GM19397 (cell line): ENCODE results near the gene AIFM2.

ENCODE experiments used
- ATAC-seq: cut with Tn5 transposase; IDR thresholded peaks from one replicate; pipeline ENCODE4 v1.9.1; 2021; ENCODE audit warnings: mild to moderate bottlenecking, moderate library complexity; ENCODE audit not compliant: unreplicated experiment

Gene AIFM2

DNA sequence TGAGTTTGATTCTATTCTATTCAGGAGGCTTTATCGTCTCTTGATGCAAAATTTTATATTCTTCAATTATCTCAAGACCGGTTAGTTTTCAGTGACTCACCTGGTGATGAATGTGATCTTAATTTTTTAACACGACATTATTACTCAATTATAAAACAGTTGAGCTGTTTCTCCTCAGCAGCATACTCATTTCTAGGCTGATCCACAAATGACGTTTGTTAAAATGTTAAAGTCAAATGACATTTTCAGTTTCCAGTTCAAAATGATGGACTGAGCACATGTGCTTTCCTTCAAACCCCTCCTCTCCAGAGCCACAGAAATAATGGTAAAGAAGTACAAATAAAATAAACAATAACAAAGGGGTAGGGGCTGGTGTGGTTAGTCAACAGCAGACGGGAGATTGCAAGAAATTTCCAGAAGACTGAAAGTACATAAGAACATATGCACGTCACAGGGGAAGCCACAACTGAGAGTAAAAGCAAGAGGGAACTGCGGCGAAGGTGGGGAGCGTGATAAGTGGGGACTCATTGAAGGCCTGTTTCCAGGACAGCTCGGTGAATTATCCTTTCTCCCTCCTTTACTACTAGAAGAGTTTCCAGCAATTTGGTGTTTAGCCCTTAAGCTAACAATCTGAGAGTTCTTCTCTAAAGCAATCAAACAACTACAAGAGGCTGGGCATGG, 69.1 kb downstream of the AIFM2 start:
- ATAC-seq = no peak
